Ovary (tissue), 9 donors: ENCODE measurements around the gene TOMM20. TPM values are rescaled to one million over a fixed set of nuclear protein-coding genes. Genes with fewer than 3 reads are reported as not detected.

ENCODE experiments used
- DNase-seq, 5 donors: peaks; one replicate each; pipeline ENCODE4 v3.0.0-alpha.2; 2019 to 2020
- H3K27ac ChIP-seq, 2 donors: fragments of 200-600 bp; one replicate each; pipeline versions ENCODE4 v1.5.1 to v1.8.0; 2019 to 2022
- H3K27me3 ChIP-seq: fragments of 200-600 bp; one replicate; pipeline ENCODE4 v1.8.0; 2022
- H3K36me3 ChIP-seq: fragments of 200-600 bp; sonication (generic); one replicate; pipeline ENCODE4 v1.5.1; 2019
- H3K4me1 ChIP-seq: one replicate; pipeline ENCODE4 v1.8.1; 2013; ENCODE audit warnings: mild to moderate bottlenecking, moderate library complexity; ENCODE audit not compliant: insufficient read depth
- H3K4me3 ChIP-seq: fragments of 200-600 bp; sonication (generic); one replicate; pipeline ENCODE4 v1.5.1; 2017
- H3K9me3 ChIP-seq, 2 donors: fragments of 200-600 bp in 1 of 2; sonication (generic) in 1 of 2; one replicate each; pipeline versions ENCODE4 v1.5.1 to v1.8.1; 2013 to 2019; ENCODE audit warnings: mild to moderate bottlenecking in 1 of 2, moderate library complexity in 1 of 2
- EP300 ChIP-seq: sonication (generic); formaldehyde crosslinking; IDR thresholded peaks from one replicate; pipeline ENCODE4 v1.6.1; 2017; ENCODE audit warnings: antibody characterized with exemption
- POLR2A ChIP-seq: fragments of 450-650 bp; IDR thresholded peaks from one replicate; pipeline ENCODE4 v1.6.1; 2017; ENCODE audit warnings: antibody characterized with exemption, mild to moderate bottlenecking, moderate library complexity
- WGBS, 3 donors: extraction: QIAGEN DNeasy Blood & Tissue Kit in 1 of 3; methylation state at CpG; one replicate each; pipeline versions ENCODE4 v1.1.5 to v1.1.7; 2013 to 2017; 5-methylcytosine and 5-hydroxymethylcytosine counted together
- intact Hi-C, 4 donors: fragments of 100-400 bp; cut with DNase I; formaldehyde crosslinking; loops; one replicate each; pipeline versions ENCODE4 v1.11.0 to v1.15.1; 2022 to 2023
- polyA plus RNA-seq, 2 donors: library from polyadenylated mRNA; stranded (reverse); fragments of 200-250 nt in 1 of 2; fragments of 350-450 nt in 1 of 2; fragmentation: Illumina TruSeq in 1 of 2; extraction: RNeasy Lipid Tissue Mini Kit (QIAGEN cat#74804) in 1 of 2; gene quantifications; one replicate each; pipeline ENCODE4 v1.2.3, GENCODE V29; 2013 to 2014
- total RNA-seq, 7 donors: library from RNA; depleted of rRNA in 2 of 7; stranded (reverse); fragments of >200 nt in 2 of 7; fragmentation: NEBNext Ultra II Directional in 3 of 7; extraction: Animal tissue kit (Norgen Biotek cat#: 25700) in 3 of 7; gene quantifications; one replicate each; pipeline versions ENCODE4 v1.1.0 to v1.2.4, GENCODE V29; 2016 to 2023
- TF ChIP-seq, protein P1 (sequence below), 3 donors: fragments of 450-650 bp in 2 of 3; fragments of 200-600 bp in 1 of 3; IDR thresholded peaks; one replicate each; pipeline versions ENCODE4 v1.5.1 to v1.8.0; 2016 to 2022; ENCODE audit warnings: antibody characterized with exemption in 3 of 3, mild to moderate bottlenecking in 1 of 3
- donor health status: DM: no; HTN: no; CAD: no; lungs with moderate emphysema.
- donor health status: DM: no; HTN: no; CAD: no.
- donor health status: Bipolar disorder and iron deficiency.
- donor health status: DM: yes; HTN: yes; CAD: no.
- donor health status: DM: no; HTN: no; CAD: no.
- donor health status: DM: yes; HTN: yes; CAD: no.

TOMM20 gene
- total and polyA plus RNA-seq, 9 donors, result 104 to 153 (median 120) TPM

DNA sequence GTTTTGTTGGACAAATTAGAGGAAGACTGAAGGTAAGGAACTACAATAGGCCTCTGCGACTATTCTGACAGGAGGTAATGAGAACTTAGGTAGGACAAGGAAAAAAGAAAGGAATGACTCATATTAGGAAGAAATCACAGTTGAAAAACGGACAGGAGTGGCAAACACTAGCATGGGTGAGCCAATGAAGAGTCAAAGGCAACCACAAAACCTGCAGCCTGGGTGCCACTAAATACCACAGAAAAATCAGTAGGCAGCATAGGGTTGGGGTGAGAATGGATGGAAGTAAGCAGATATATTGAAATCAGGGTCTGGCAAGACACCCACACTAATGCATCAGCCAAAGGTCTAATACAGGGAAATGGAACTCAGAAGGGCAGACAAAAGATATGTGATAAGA, 22.4 kb upstream of the TOMM20 start:
- Histone ChIP-seq H3K27me3 (no peaks in the 10 kb centered on the region), H3K27ac (no peak overlapping the region), H3K36me3 (no peaks in the 10 kb centered on the region), H3K4me3 (no peak overlapping the region), H3K9me3 (no peaks in the 10 kb centered on the region), H3K4me1 (no peaks in the 10 kb centered on the region)
- no peak for DNase-seq
- WGBS, 3 donors, result 94% methylated on average over 2 of the region's 2 CpGs
- TF ChIP-seq EP300 (no peak), POLR2A (no peak)
- TF ChIP-seq, protein P1, sequence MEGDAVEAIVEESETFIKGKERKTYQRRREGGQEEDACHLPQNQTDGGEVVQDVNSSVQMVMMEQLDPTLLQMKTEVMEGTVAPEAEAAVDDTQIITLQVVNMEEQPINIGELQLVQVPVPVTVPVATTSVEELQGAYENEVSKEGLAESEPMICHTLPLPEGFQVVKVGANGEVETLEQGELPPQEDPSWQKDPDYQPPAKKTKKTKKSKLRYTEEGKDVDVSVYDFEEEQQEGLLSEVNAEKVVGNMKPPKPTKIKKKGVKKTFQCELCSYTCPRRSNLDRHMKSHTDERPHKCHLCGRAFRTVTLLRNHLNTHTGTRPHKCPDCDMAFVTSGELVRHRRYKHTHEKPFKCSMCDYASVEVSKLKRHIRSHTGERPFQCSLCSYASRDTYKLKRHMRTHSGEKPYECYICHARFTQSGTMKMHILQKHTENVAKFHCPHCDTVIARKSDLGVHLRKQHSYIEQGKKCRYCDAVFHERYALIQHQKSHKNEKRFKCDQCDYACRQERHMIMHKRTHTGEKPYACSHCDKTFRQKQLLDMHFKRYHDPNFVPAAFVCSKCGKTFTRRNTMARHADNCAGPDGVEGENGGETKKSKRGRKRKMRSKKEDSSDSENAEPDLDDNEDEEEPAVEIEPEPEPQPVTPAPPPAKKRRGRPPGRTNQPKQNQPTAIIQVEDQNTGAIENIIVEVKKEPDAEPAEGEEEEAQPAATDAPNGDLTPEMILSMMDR (IDR thresholded peaks at IDR 0.05), result no peak
- intact Hi-C loops, result no loop called here

DNA sequence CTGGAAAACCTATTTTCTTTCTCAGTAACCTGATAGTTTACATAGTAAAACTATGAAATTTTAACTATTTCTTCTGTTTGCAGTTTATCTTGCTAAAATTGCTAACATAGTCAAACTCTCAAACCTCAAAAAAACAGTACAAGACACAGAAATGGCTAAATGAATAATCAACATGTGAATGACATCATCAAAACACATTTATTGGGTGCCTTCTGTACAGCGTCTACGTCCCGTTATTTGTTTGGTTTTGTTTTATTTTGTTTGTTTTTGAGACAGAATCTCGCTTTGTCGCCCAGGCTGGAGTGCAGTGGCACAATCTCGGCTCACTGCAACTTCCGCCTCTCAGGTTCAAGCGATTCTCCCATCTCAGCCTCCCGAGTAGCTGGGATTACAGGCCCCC, 21.2 kb upstream of the TOMM20 start:
- no peak overlapping the region for H3K27ac ChIP-seq
- intact Hi-C loops, result no loop called here
- whole genome bisulfite sequencing, 3 donors, result 93 to 94% (median 94%) methylated on average over 9 of the region's 9 CpGs
- H3K27me3 ChIP-seq, result no peaks in the 10 kb centered on the region
- TF ChIP-seq EP300 (no peak), POLR2A (no peak)
- TF ChIP-seq, protein P1 (IDR thresholded peaks at IDR 0.05), result no peak
- H3K4me3 ChIP-seq, result no peak overlapping the region
- no peak for DNase-seq
- no peaks in the 10 kb centered on the region for H3K9me3 ChIP-seq
- no peaks in the 10 kb centered on the region for H3K36me3 ChIP-seq
- no peaks in the 10 kb centered on the region for H3K4me1 ChIP-seq

DNA sequence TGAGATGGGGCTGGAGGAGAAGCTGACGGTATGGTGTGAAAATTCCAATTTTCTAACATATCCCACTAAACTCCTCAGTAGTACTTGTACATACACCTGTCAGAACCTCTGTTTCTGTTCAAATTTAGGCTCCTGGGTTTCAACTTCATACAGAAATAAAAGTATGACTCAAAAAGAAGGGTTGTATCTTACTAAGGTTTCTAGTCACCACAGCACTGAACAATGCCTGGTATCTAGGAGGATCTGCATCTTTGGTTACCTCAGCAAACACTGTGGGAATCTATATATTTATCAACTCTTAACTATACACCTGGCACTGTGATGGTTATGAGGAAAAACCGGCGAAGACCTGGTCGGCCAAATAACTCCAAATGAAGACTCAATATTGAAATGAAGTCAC, 18.6 kb upstream of the TOMM20 start:
- no peak overlapping the region for H3K4me3 ChIP-seq
- 91 to 94% (median 94%) methylated on average over 4 of the region's 4 CpGs for WGBS, 3 donors
- H3K36me3 ChIP-seq, result no peaks in the 10 kb centered on the region
- no peaks in the 10 kb centered on the region for H3K27me3 ChIP-seq
- TF ChIP-seq POLR2A (no peak), EP300 (no peak)
- TF ChIP-seq, protein P1 (IDR thresholded peaks at IDR 0.05), result no peak
- no peaks in the 10 kb centered on the region for H3K4me1 ChIP-seq
- intact Hi-C loops, result no loop called here
- no peak for DNase-seq
- no peak overlapping the region for H3K27ac ChIP-seq
- no peaks in the 10 kb centered on the region for H3K9me3 ChIP-seq

DNA sequence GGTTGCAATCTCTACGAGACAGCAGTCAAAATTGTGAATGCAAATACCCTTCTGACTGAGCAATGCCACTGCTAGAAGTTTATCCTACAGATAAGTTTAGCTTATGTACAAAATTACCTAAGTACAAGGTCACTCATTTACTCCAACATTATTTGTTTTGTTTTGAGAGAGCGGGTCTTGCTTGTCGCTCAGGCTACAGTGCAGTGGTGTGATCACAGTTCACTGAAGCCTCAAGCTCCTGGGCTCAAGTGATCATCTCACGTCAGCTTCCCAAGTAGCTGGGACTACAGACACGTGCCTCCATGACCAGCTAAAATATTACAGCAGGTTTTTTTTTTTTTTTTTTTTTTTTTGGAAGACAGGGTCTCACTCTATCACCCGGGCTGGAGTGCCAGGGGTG, 17.0 kb upstream of the TOMM20 start:
- Histone ChIP-seq H3K27me3 (no peaks in the 10 kb centered on the region), H3K36me3 (no peaks in the 10 kb centered on the region), H3K27ac (no peak overlapping the region), H3K4me3 (no peak overlapping the region), H3K9me3 (no peaks in the 10 kb centered on the region), H3K4me1 (no peaks in the 10 kb centered on the region)
- intact Hi-C loops, result no loop called here
- 84 to 91% (median 86%) methylated on average over 6 of the region's 6 CpGs for WGBS, 3 donors
- DNase-seq, result no peak
- TF ChIP-seq POLR2A (no peak), EP300 (no peak)
- TF ChIP-seq, protein P1 (IDR thresholded peaks at IDR 0.05), result no peak

DNA sequence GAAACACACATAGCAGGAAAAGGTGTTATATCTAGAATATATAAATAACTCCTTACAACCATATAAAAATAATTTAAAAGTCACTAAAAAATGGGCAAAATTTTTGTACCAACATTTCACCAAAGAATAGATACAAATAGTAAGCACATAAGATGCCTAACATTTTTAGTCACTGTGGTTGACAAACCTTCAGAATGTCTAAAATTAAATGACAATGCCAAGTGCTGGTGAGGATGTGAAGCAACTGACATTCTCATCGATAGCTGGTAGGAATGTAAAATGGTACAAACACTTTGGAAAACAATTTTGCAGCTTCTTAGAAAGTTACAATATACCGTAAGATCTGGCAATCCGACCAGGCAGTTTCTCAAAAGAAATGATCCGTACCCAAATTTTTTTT, 14.4 kb upstream of the TOMM20 start:
- Histone ChIP-seq H3K4me1 (no peaks in the 10 kb centered on the region), H3K27ac (no peak overlapping the region), H3K9me3 (no peaks in the 10 kb centered on the region), H3K27me3 (no peaks in the 10 kb centered on the region), H3K36me3 (no peaks in the 10 kb centered on the region), H3K4me3 (no peak overlapping the region)
- DNase-seq, result no peak
- 82 to 95% (median 92%) methylated on average over 4 of the region's 4 CpGs for WGBS, 3 donors
- intact Hi-C loops, result no loop called here
- TF ChIP-seq, protein P1 (IDR thresholded peaks at IDR 0.05), result no peak
- TF ChIP-seq EP300 (no peak), POLR2A (no peak)
